Measurements from ENCODE around the gene KRTAP10-9.
"Not testable (repeated sequence)": the region's sequence is repeated elsewhere in the genome, so short reads cannot be mapped to it uniquely, and the experiment has no call there.

KRTAP10-9 gene

GRCh38 chr21:44596068-44596725, 30.7 kb upstream of the KRTAP10-9 start:
- DNase-seq: no peak

DNA sequence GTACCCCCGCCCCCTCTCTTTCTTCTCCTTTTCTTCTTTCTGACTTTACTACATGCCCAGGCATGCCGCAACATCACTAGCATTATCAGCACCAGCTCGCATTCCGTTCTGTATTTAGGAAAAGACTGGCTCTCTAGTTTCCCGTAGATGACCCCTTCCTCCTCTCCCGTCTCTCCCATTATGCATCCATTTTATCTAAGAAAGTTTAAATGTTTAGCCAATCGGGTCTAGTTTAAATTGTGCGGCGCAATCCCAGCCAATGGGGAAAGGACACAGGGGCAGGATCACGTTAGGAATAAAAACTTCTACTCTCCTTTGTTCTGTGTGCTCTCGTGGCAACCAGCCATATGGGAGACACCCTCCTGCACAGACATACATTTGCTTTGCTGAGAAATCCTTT, 28.8 kb upstream of the KRTAP10-9 start:
- DNase-seq: no peak

DNA sequence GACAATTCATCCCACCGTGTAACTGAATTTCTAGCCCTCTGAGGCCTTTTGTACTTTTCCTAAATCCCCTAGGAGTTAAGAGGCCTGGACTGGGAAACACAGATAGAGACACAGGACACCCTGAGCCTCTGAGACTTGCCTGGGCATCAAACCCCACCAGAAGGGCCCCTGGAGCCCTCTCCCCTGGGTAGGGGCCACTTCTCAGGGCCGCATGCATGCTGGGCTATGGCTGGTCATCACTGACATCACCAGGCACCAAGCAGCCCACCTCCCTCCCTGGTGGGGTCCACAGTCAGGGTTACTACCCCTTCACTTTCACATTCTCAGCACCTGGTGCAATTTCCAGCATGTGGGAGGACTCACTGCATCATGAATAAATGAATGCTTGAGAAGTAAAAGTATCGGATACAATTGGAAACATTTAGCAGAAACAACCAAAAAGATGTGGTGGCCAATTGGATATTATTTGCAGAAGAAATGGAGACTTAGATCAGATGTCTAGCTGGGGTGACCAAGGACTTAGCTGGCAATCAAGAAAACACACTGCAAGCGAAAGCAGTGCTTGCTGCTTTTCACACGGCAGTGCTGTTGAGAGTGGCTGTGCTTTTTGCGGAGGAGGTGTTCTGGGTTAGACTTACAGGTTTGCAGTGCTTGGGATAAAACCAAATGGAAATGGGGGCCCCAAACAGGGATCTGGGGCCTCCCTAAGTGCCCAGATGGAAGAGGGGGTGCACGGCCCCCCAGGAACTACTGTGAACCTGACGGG, 27.4 kb upstream of the KRTAP10-9 start:
- no peak for DNase-seq

DNA sequence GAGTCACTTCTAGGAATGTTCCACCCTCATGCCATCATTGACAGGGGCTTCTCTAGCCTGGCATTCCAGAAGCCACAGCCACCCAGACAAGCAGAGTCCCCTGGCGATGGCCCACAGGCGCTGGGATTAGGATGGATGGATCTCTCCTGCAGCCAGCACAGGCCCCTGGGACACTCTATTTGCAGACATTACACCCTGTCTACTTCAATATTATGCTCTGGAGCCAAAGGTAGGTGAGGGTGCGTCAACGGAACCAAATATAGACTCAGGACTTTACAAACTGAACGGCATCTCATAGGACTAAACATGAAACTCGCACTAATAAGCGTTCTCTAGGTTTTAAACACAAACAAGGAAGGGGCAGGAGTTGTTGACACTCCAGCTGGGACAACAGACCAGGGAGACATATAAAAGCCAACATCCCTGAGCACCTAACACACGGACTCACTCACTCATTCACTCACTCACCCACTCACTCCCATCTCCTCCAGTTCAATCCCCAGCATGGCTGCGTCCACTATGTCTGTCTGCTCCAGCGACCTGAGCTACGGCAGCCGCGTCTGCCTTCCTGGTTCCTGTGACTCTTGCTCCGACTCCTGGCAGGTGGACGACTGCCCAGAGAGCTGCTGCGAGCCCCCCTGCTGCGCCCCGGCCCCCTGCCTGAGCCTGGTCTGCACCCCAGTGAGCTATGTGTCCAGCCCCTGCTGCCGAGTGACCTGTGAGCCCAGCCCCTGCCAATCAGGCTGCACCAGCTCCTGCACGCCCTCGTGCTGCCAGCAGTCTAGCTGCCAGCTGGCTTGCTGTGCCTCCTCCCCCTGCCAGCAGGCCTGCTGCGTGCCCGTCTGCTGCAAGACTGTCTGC, 26.5 kb upstream of the KRTAP10-9 start, which contains the start of gene KRTAP10-7:
TSS of gene KRTAP10-7 (plus strand) at position 480 of the 861 bp plus-strand sequence. CDS start at position 505, 25 bp downstream.
- DNase-seq: not testable (repeated sequence)

GRCh38 chr21:44601091-44601490, 25.8 kb upstream of the KRTAP10-9 start:
- not testable (repeated sequence) for DNase-seq

GRCh38 chr21:44601596-44602462, 25.1 kb upstream of the KRTAP10-9 start:
- DNase-seq: no peak

GRCh38 chr21:44602463-44602850, 24.4 kb upstream of the KRTAP10-9 start:
- no peak for DNase-seq

DNA sequence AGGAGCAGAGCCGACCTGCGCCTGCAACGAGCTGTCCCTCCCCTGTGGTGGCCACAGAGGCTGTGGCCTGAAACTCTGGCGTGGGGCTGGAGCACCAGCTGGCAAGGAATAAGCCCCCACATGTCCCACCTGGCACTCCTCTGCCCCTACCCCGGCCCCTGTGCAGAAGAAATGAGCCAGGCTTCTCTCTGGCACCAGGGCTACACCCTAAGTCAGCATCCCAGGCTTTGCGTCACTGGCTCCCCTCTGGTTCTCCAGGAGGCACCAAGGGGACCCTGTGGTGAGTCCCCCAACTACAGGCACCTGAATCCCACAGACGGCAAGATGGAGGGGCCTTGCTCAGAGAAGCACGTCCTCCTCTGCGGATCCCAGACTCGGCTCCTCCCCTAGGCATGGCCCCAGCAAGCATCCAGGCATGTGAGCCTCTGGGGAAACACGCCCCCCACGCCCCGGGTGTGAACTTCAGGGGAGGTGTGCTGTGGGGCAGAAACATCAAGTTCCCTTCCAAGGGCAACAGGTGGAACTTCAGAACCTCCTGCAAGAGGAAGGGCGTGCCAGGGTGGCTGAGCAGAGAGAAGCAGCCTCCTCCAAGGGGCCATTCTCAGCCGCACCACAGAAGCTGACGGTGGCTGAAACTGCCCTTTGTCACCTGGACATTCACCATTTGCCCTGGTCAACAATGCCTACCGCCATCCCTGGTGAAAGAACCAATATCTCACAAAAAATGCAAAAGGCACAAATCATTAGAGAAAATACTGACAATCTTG, 23.6 kb upstream of the KRTAP10-9 start:
- DNase-seq: no peak

GRCh38 chr21:44603911-44604310, 23.0 kb upstream of the KRTAP10-9 start:
- no peak for DNase-seq

DNA sequence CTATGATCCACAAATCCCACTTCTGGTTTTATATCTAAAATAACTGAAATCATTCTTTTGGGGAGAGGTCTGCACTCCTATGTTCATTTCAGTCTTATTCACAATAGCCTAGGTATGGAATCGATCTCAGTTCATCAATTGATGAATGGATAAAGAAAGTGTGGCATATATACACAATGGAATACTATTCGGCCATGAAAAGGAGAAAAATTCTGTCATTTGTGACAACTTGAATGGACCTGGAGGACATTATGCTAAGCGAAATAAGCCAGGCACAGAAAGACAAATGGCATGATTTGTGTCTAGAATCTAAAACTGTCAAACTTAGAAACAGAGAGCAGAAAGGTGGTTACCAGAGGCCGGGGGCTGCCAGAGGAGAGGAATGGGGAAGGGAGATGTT, 20.4 kb upstream of the KRTAP10-9 start:
- DNase-seq: no peak

- DNase-seq: no peak
Observed at GRCh38 chr21:44609193-44609592, 17.7 kb upstream of the KRTAP10-9 start.

DNA sequence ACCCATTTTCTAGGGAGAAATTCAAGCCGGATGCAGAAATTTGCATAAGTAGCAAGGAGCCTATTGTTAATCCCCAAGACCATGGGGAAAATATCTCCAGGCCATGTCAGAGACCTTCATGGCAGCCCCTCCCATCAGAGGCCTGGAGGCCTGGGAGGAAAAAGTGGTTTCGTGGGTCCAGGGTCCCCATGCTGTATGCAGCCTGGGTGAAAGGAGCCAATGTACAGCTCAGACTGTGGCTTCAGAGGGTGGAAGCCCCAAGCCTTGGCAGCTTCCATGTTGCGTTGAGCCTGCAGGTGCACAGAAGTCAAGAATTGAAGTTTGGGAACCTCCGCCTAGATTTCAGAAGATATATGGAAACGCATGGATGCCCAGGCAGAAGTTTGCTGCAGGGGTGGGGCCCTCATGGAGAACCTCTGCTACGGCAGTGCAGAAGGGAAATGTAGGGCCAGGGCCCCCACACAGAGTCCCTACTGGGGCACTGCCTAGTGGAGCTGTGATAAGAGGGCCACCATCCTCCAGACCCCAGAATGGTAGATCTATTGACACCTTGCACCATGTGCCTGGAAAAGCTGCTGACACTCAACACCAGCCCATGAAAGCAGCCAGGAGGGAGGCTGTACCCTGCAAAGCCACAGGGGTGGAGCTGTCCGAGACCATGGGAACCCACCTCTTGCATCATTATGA, 16.6 kb upstream of the KRTAP10-9 start:
- DNase-seq: not testable (repeated sequence)

GRCh38 chr21:44611551-44611950, 15.3 kb upstream of the KRTAP10-9 start:
- no peak for DNase-seq

DNA sequence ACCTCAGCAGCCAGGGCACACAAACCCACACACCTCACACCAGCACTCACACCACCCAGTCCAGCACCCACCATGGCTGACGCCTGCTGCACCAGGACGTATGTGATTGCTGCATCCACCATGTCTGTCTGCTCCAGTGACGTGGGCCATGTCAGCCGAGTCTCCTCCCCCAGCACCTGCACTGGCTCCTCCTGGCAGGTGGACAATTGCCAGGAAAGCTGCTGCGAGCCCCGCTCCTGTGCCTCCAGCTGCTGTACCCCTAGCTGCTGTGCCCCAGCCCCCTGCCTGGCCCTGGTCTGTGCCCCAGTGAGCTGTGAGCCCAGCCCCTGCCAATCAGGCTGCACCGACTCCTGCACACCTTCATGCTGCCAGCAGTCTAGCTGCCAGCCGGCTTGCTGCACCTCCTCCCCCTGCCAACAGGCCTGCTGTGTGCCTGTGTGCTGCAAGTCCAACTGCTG, 14.8 kb upstream of the KRTAP10-9 start, which contains the start of gene KRTAP10-8:
TSS of gene KRTAP10-8 (plus strand) at position 51 of the 458 bp plus-strand sequence. CDS start at position 73, 22 bp downstream.
- no peak for DNase-seq

GRCh38 chr21:44612669-44613229, 14.1 kb upstream of the KRTAP10-9 start:
- no peak for DNase-seq

DNA sequence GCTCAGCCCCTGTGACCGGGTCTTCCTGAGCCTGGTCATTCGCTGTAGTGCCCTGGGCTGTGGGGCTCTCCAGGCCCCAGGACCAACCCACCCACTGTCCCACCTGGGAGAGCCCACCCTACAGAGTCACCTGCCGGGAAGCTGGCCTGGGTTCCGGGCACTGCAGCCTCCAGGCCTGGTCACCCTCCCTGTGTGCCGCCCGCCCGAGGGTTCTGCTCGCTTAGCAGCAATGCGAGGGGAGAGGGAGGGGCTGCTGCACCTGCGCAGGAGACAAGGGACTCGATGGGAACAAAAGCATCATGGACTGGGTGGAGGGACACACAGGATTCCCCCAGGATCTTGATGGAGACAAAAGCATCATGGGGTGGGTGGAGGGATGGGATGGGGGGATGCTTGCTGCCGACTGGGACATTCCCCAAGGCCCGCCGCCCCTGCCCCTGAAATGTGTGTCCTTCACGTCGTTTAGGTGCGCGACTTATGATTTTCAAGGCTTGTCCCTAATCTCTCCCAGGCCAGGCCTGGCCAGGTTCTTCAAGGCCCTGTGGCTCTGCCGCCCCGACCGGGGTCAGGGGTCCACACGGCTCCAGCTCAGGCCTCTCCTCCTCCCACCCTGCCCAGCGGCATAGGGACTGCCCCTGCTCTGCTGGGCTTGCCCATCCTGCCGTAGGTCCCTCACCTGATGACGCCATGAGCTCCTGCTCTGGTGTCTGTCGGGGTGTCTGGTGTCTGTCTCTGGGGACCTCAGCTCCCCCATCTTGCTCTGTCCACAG, 13.3 kb upstream of the KRTAP10-9 start:
- no peak for DNase-seq

DNA sequence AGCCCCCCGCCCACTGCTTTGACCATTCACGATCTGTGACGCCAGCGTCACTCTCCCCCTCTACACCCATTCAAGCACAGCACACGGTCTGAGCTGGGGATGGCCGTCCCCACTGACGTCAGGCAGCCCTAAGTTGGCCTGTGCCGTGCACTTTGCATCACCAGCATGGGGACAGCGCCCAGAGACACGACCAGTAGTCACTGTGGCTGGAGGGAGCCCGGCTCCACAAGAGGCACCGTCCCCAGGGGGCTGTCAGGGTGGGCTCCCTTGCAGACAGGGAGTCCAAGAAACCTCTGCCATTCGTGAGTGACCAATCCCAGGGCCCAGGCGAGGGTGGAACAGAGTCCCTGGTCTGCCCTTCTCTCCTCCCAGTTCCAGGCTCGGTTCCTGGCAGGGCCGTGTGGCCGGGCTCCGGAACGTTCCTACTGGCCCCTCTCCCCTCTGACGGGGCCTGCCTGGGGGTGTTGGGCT, 12.7 kb upstream of the KRTAP10-9 start:
- DNase-seq: no peak

DNA sequence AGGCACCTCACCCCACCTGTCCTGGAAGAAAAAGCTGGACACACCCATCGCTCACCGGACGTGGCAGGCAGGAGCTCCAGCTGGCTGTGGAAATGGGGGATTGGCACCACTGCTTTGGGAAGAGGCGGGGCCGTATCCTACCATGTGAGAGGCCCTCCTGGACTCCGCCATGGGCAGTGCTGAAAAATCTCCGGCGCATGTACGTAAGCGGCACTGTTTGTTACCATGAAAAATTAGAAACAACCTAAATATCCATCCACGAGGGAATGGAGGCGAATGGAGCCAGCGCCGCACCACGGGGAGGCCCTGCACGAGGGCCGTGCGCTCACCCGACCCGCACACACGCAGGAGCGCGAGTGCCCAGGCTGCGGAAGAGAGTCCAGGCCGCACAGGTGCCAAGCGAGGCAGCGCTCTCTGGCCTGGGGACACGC, 11.9 kb upstream of the KRTAP10-9 start:
- DNase-seq: no peak

- DNase-seq: no peak
Observed at GRCh38 chr21:44615466-44615865, 11.4 kb upstream of the KRTAP10-9 start.
